Body of pancreas (tissue), 4 donors: Measurements from ENCODE around the gene KRT3. TPM values are rescaled to one million over a fixed set of nuclear protein-coding genes. Genes with fewer than 3 reads are reported as not detected.
A peak's percentile ranks its signal among the peaks of the same experiment; 100 is the strongest.

Experiments used
- ATAC-seq: fragments of 150-250 bp; one replicate; pipeline ENCODE4 v1.9.1; 2016
- DNase-seq, 4 donors: peaks; one replicate each; pipeline ENCODE4 v3.0.0-alpha.2; 2019
- H3K27ac ChIP-seq, 4 donors: fragments of 200-600 bp; sonication (generic); 1 replicate in 3 of 4; 2 replicates in 1 of 4; pipeline versions ENCODE4 v1.5.1 to v1.6.1; 2016 to 2019; ENCODE audit warnings: mild to moderate bottlenecking in 1 of 4, mixed read lengths in 1 of 4, moderate library complexity in 1 of 4
- H3K27me3 ChIP-seq, 2 donors: fragments of 200-600 bp; sonication (generic); one replicate each; pipeline ENCODE4 v1.6.0; 2016; ENCODE audit warnings: mild to moderate bottlenecking in 1 of 2
- H3K36me3 ChIP-seq, 2 donors: fragments of 200-600 bp; sonication (generic); replicated peaks in 1 of 2; 2 replicates each; pipeline ENCODE4 v1.5.1; 2016; ENCODE audit warnings: low read depth in 2 of 2; ENCODE audit not compliant: insufficient read depth in 1 of 2
- H3K4me1 ChIP-seq: fragments of 200-600 bp; sonication (generic); one replicate; pipeline ENCODE4 v1.6.0; 2016
- H3K4me3 ChIP-seq, 2 donors: fragments of 200-600 bp; sonication (generic); 1 replicate in 1 of 2; 2 replicates in 1 of 2; pipeline ENCODE4 v1.5.1; 2016 to 2019
- H3K9me3 ChIP-seq, 3 donors: fragments of 200-600 bp; sonication (generic); 1 replicate in 2 of 3; 2 replicates in 1 of 3; pipeline ENCODE4 v1.5.1; 2016
- POLR2A ChIP-seq, 3 donors: fragments of 450-650 bp; IDR thresholded peaks; one replicate each; pipeline ENCODE4 v1.6.1; 2016; ENCODE audit warnings: antibody characterized with exemption in 3 of 3, mild to moderate bottlenecking in 2 of 3
- WGBS, 2 donors: methylation state at CpG; one replicate each; pipeline ENCODE4 v1.1.5; 2017; 5-methylcytosine and 5-hydroxymethylcytosine counted together
- intact Hi-C: fragments of 100-400 bp; cut with DNase I; formaldehyde crosslinking; loops from one replicate; pipeline ENCODE4 v1.15.1; 2023
- total RNA-seq, 2 donors: library from RNA; depleted of rRNA; stranded (reverse); fragments of >200 nt; gene quantifications; one replicate each; pipeline ENCODE4 v1.1.0, GENCODE V29; 2016
- TF ChIP-seq, protein P1 (sequence below), 7 experiments: fragments of 450-650 bp in 4 of 7; fragments of 200-600 bp in 3 of 7; sonication (generic) in 3 of 7; IDR thresholded peaks; one replicate each; pipeline ENCODE4 v1.5.1; 2016 to 2019; ENCODE audit warnings: antibody characterized with exemption in 7 of 7

Gene KRT3
- total RNA-seq, 2 donors from 2014 or later, result not detected

DNA sequence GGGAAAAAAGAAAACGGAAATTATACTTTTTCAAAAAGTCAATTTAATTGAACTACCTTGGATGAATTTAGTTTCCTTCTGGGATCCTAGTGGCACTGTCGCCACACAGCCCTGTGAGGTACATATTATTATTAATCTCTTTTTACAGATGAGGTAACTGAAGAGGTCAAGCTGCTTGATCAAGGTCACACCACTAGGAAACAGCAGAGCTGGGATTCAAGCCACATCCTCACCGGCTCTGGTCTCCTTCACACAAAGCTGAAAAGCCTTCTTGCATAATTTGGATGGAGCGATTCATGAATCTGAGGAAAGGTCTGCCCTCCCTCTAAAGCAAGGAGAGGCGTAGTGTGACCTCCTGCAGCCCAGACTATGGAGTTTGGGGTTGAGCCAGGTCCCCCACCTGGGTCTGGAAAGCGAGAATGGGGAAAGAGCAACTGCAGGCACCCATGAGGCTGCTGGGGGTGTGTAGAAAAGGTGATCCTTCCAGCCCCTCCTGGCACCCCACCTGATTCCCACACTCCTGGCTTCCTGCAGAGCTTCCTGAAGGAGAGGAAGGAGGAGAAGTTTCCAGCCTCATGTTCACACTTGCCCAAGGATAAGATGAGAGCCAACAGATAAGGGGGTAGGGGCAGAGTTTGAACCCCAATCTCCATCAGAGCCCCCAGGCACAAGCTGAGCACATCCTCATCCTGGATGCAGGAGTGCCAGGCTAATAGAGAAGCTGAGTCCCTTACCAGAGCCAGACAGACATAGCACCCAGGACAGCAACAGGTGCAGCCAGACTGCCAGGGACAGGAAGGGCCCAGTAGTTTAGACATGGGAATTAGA, 42.1 kb upstream of the KRT3 start:
- no peak overlapping the region for H3K4me3 ChIP-seq
- H3K4me1 ChIP-seq, result no peaks in the 10 kb centered on the region
- 40 to 65% methylated on average over 3 to 6 of the region's 6 CpGs for WGBS, 2 donors
- intact Hi-C loops, result no loop called here
- H3K9me3 ChIP-seq, result no peaks in the 10 kb centered on the region
- no peak overlapping the region for H3K27ac ChIP-seq
- ATAC-seq (peak; percentile 34), DNase-seq (no peak)
- no peaks in the 10 kb centered on the region for H3K27me3 ChIP-seq
- TF ChIP-seq, protein P1, sequence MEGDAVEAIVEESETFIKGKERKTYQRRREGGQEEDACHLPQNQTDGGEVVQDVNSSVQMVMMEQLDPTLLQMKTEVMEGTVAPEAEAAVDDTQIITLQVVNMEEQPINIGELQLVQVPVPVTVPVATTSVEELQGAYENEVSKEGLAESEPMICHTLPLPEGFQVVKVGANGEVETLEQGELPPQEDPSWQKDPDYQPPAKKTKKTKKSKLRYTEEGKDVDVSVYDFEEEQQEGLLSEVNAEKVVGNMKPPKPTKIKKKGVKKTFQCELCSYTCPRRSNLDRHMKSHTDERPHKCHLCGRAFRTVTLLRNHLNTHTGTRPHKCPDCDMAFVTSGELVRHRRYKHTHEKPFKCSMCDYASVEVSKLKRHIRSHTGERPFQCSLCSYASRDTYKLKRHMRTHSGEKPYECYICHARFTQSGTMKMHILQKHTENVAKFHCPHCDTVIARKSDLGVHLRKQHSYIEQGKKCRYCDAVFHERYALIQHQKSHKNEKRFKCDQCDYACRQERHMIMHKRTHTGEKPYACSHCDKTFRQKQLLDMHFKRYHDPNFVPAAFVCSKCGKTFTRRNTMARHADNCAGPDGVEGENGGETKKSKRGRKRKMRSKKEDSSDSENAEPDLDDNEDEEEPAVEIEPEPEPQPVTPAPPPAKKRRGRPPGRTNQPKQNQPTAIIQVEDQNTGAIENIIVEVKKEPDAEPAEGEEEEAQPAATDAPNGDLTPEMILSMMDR (IDR thresholded peaks at IDR 0.05), result no peak
- TF ChIP-seq POLR2A (IDR thresholded peaks at IDR 0.05), result no peak
- no peaks in the 10 kb centered on the region for H3K36me3 ChIP-seq

DNA sequence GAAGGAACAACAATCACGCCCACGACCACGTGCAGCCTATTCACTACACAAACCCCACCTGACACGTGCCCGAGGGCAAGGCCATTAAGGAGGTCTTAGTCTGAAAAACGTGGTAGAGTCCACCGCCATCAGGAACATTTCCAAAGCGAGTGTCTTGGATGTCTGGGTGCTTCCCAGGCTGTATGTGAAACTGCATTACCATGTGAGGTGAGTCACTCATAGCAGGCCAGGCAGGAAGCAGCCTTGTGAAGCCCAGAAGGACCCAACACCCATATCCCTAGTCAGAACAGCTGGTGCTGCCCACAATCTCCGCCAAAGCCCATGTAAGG, 41.5 kb upstream of the KRT3 start:
- Histone ChIP-seq H3K27me3 (no peaks in the 10 kb centered on the region), H3K4me1 (no peaks in the 10 kb centered on the region), H3K36me3 (no peaks in the 10 kb centered on the region), H3K9me3 (no peaks in the 10 kb centered on the region), H3K27ac (no peak overlapping the region), H3K4me3 (no peak overlapping the region)
- intact Hi-C loops, result no loop called here
- no peak for DNase-seq
- 60 to 79% methylated on average over 8 to 9 of the region's 9 CpGs for WGBS, 2 donors
- TF ChIP-seq, protein P1 (IDR thresholded peaks at IDR 0.05), result no peak
- no peak for TF ChIP-seq POLR2A (IDR thresholded peaks at IDR 0.05)
- ATAC-seq, result no peak

DNA sequence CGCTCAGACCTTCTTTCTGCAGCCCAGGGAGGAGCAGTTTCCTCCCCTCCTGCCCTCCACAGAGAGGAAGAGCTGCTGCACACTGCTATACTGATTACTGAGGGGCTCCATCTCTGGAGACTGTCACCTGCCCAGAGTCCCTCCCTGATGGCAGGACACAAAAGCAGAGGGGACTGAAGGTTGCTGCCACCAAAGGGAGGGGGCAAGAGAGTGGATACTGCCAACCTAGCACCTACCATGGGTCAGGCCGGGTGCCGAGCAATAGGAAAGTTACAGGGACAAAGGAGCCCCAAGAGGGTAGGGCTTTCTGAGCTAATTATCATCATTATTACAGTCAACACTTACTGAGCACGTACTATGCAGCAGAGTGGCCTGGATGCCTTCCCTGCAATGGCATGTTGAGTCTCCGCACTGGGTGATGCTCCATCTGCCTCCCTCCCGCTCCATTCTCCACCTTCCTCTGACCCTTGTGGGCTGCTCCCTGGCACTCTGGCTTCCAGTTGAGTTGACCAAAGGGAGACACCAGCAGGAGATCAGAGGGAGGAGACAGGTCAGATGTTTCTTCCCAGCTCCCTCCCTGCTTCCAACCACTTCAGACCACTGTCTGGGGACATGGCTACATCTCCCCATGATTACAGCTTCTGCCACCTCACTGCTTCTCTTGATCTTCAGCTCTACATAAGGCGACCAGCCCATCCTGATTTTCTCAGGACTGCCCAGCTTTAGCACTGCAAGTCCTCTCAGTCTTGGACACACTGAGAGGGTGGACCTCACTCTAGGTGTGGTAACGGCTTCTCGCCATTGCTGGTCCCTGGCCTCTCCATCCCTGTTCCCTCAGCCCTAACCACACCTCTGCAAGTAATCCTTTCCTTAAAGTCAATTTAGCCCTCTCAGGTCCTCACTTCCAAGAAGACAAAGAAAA, 40.8 kb upstream of the KRT3 start:
- DNase-seq, result no peak
- Histone ChIP-seq H3K36me3 (no peaks in the 10 kb centered on the region), H3K9me3 (no peaks in the 10 kb centered on the region), H3K4me1 (no peaks in the 10 kb centered on the region), H3K27me3 (no peaks in the 10 kb centered on the region), H3K4me3 (no peak overlapping the region), H3K27ac (no peak overlapping the region)
- intact Hi-C loops, result no loop called here
- TF ChIP-seq, protein P1 (IDR thresholded peaks at IDR 0.05), result no peak
- TF ChIP-seq POLR2A (IDR thresholded peaks at IDR 0.05), result no peak
- no peak for ATAC-seq
- WGBS, 2 donors, result 77 to 83% methylated on average over 9 of the region's 9 CpGs

DNA sequence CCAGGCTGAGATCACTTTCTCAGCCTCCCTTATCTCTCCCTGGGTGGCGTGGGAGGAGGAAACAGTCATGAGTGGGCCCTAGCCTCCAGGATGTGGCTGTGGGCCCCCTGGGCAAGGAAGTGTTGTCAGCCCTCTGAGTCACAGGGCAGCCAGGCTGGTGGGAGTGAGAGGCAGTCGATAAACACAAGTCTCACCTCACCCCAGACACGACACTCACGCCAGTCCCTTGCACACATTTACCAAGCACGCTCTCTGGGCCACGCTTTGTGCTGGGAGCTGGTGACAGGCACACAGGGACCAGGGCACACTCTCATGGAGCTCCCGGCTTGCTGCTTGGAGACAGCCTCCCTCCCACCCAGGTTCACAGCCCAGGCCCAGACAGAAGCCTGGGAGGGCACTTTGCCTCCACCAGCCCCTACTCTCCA, 40.1 kb upstream of the KRT3 start:
- ATAC-seq (no peak), DNase-seq (no peak)
- no peak overlapping the region for H3K27ac ChIP-seq
- no peak for TF ChIP-seq POLR2A (IDR thresholded peaks at IDR 0.05)
- TF ChIP-seq, protein P1 (IDR thresholded peaks at IDR 0.05), result no peak
- intact Hi-C loops, result no loop called here
- no peaks in the 10 kb centered on the region for H3K36me3 ChIP-seq
- no peak overlapping the region for H3K4me3 ChIP-seq
- H3K4me1 ChIP-seq, result no peaks in the 10 kb centered on the region
- 73 to 81% methylated on average over 6 to 7 of the region's 7 CpGs for WGBS, 2 donors
- no peaks in the 10 kb centered on the region for H3K27me3 ChIP-seq
- H3K9me3 ChIP-seq, result no peaks in the 10 kb centered on the region
